Esophagus muscularis mucosa (tissue), 4 donors: ENCODE measurements around the gene AAR2. TPM values are rescaled to one million over a fixed set of nuclear protein-coding genes. Genes with fewer than 3 reads are reported as not detected.

Experiments used
- DNase-seq: peaks from one replicate; pipeline ENCODE4 v3.0.0-alpha.2; 2017; ENCODE audit errors: extremely low spot score
- H3K27ac ChIP-seq, 4 donors: fragments of 200-600 bp; sonication (generic); replicated peaks in 1 of 4; 1 replicate in 3 of 4; 2 replicates in 1 of 4; pipeline ENCODE4 v1.5.1; 2016 to 2019; ENCODE audit warnings: mild to moderate bottlenecking in 1 of 4
- H3K27me3 ChIP-seq, 4 donors: fragments of 200-600 bp; sonication (generic); one replicate each; pipeline versions ENCODE4 v1.5.1 to v1.6.0; 2016 to 2019
- H3K36me3 ChIP-seq, 4 donors: fragments of 200-600 bp; sonication (generic); one replicate each; pipeline ENCODE4 v1.5.1; 2016 to 2019
- H3K4me1 ChIP-seq, 4 donors: fragments of 200-600 bp; sonication (generic); one replicate each; pipeline ENCODE4 v1.5.1; 2016 to 2019
- H3K4me3 ChIP-seq, 4 donors: fragments of 200-600 bp; sonication (generic); 1 replicate in 2 of 4; 2 replicates in 2 of 4; pipeline ENCODE4 v1.5.1; 2016 to 2019; ENCODE audit warnings: mild to moderate bottlenecking in 4 of 4, moderate library complexity in 1 of 4
- H3K9me3 ChIP-seq, 4 donors: fragments of 200-600 bp; sonication (generic); 1 replicate in 3 of 4; 2 replicates in 1 of 4; pipeline ENCODE4 v1.5.1; 2016 to 2019
- EP300 ChIP-seq: sonication (generic); formaldehyde crosslinking; IDR thresholded peaks from one replicate; pipeline ENCODE4 v1.6.1; 2017; ENCODE audit warnings: antibody characterized with exemption
- POLR2A ChIP-seq: fragments of 450-650 bp; IDR thresholded peaks from one replicate; pipeline ENCODE4 v1.6.1; 2017; ENCODE audit warnings: antibody characterized with exemption, moderate library complexity, mild to moderate bottlenecking, low read depth
- POLR2AphosphoS5 ChIP-seq, 2 donors: sonication (generic); formaldehyde crosslinking; IDR thresholded peaks; one replicate each; pipeline ENCODE4 v1.6.1; 2017; ENCODE audit warnings: antibody characterized with exemption in 2 of 2
- WGBS: methylation state at CpG from one replicate; pipeline ENCODE4 v1.1.5; 2018; 5-methylcytosine and 5-hydroxymethylcytosine counted together
- intact Hi-C: fragments of 100-400 bp; cut with DNase I; formaldehyde crosslinking; loops from one replicate; pipeline ENCODE4 v1.15.1; 2023
- total RNA-seq, 4 donors: library from RNA; depleted of rRNA; stranded (reverse); fragments of >200 nt; gene quantifications; one replicate each; pipeline versions ENCODE4 v1.1.0 to v1.2.1, GENCODE V29; 2016
- TF ChIP-seq, protein P1 (sequence below), 3 experiments: fragments of 200-600 bp in 2 of 3; fragments of 450-650 bp in 1 of 3; sonication (generic) in 2 of 3; IDR thresholded peaks; one replicate each; pipeline ENCODE4 v1.5.1; 2017 to 2019; ENCODE audit warnings: antibody characterized with exemption in 3 of 3, mild to moderate bottlenecking in 2 of 3, moderate library complexity in 1 of 3

AAR2 gene
- total RNA-seq, 4 donors from 2014 or later: 37.8 to 53.7 (median 47.2) TPM

GRCh38 chr20:36269507-36269906, 33.2 kb downstream of the AAR2 start:
- 76% methylated on average over 2 of the region's 2 CpGs for WGBS
- Histone ChIP-seq H3K27me3 (peaks cover 0 to 19% (median 4%) of the 10 kb centered on the region in 4 donors), H3K27ac (no peak overlapping the region), H3K4me3 (no peak overlapping the region), H3K4me1 (no peaks in the 10 kb centered on the region), H3K9me3 (no peaks in the 10 kb centered on the region), H3K36me3 (no peaks in the 10 kb centered on the region)
- intact Hi-C loops: no loop called here
- DNase-seq: no peak
- TF ChIP-seq POLR2AphosphoS5 (IDR thresholded peaks at IDR 0.05) (no peak), EP300 (no peak), POLR2A (no peak)
- TF ChIP-seq, protein P1, sequence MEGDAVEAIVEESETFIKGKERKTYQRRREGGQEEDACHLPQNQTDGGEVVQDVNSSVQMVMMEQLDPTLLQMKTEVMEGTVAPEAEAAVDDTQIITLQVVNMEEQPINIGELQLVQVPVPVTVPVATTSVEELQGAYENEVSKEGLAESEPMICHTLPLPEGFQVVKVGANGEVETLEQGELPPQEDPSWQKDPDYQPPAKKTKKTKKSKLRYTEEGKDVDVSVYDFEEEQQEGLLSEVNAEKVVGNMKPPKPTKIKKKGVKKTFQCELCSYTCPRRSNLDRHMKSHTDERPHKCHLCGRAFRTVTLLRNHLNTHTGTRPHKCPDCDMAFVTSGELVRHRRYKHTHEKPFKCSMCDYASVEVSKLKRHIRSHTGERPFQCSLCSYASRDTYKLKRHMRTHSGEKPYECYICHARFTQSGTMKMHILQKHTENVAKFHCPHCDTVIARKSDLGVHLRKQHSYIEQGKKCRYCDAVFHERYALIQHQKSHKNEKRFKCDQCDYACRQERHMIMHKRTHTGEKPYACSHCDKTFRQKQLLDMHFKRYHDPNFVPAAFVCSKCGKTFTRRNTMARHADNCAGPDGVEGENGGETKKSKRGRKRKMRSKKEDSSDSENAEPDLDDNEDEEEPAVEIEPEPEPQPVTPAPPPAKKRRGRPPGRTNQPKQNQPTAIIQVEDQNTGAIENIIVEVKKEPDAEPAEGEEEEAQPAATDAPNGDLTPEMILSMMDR (IDR thresholded peaks at IDR 0.05): no peak

DNA sequence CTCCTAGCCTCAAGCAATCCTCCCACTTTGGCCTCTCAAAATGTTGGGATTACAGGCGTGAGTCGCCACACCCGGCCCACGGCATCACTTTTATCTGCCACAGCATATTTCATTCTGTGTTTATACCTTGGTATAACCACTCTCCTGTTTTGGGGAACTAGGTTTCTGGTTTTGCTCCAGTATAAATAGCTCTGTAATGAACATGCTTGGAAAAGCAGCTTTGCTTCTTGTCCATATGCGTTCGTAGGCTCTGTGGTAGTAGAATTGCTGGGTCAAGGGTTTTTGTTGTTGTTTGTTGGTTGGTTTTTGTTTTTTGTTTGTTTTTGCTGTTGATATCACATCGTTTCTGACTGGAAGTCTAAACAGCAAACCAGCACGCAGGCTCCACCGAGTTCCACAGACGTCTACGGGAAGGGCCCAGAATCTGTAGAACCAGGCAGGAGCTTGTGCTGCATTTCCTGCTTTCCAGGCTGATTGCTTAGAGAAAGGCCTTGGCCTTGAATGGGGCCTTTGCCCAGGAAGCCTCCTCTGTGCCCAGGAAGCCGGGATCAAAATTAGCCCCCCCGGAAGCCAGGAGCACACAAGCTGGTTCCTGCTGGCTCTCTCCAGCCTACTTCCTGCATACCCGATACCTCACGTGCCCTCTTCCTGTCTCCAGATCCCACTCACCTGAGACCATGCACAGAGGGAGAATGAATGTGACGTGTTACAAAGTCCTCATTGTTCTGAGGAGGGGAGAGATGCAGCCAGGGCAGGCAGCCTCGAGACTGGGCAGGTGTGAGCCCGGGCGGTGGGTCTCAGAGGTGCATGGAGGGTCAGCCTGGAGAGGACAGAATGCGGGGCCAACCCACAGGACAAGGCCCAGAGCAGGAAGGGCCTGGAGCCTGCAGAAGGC, 34.7 kb downstream of the AAR2 start:
- WGBS: 81% methylated on average over 20 of the region's 20 CpGs
- Histone ChIP-seq H3K4me3 (no peak overlapping the region), H3K27me3 (peaks cover 0 to 31% (median 4%) of the 10 kb centered on the region in 4 donors), H3K9me3 (no peaks in the 10 kb centered on the region), H3K27ac (no peak overlapping the region), H3K4me1 (no peaks in the 10 kb centered on the region), H3K36me3 (no peaks in the 10 kb centered on the region)
- TF ChIP-seq, protein P1 (IDR thresholded peaks at IDR 0.05): no peak
- TF ChIP-seq POLR2AphosphoS5 (IDR thresholded peaks at IDR 0.05) (no peak), POLR2A (no peak), EP300 (no peak)
- DNase-seq: no peak
- intact Hi-C loops: no loop called here

GRCh38 chr20:36271639-36272546, 35.6 kb downstream of the AAR2 start:
- H3K36me3 ChIP-seq: no peaks in the 10 kb centered on the region
- TF ChIP-seq POLR2AphosphoS5 (IDR thresholded peaks at IDR 0.05): no peak
- TF ChIP-seq POLR2A: no peak
- no peak for TF ChIP-seq EP300
- TF ChIP-seq, protein P1 (IDR thresholded peaks at IDR 0.05): no peak
- DNase-seq: no peak
- intact Hi-C loops: loop anchor here (2.0 kb wide), 1 partner anchor 167 kb away; no protein-coding TSS in a partner anchor
- no peak overlapping the region for H3K4me3 ChIP-seq
- no peaks in the 10 kb centered on the region for H3K9me3 ChIP-seq
- WGBS: 88% methylated on average over 21 of the region's 21 CpGs
- peaks cover 0 to 31% (median 4%) of the 10 kb centered on the region in 4 donors for H3K27me3 ChIP-seq
- no peaks in the 10 kb centered on the region for H3K4me1 ChIP-seq
- H3K27ac ChIP-seq: no peak overlapping the region

GRCh38 chr20:36272547-36273220, 36.4 kb downstream of the AAR2 start:
- no peaks in the 10 kb centered on the region for H3K9me3 ChIP-seq
- no peak overlapping the region for H3K4me3 ChIP-seq
- intact Hi-C loops: loop anchor here (2.0 kb wide), 1 partner anchor 166 kb away; no protein-coding TSS in a partner anchor
- no peak overlapping the region for H3K27ac ChIP-seq
- no peaks in the 10 kb centered on the region for H3K4me1 ChIP-seq
- DNase-seq: no peak
- 78% methylated on average over 12 of the region's 12 CpGs for WGBS
- no peak for TF ChIP-seq EP300
- TF ChIP-seq POLR2AphosphoS5 (IDR thresholded peaks at IDR 0.05): no peak
- TF ChIP-seq POLR2A: no peak
- TF ChIP-seq, protein P1 (IDR thresholded peaks at IDR 0.05): no peak
- H3K36me3 ChIP-seq: no peaks in the 10 kb centered on the region
- peaks cover 0 to 31% (median 4%) of the 10 kb centered on the region in 4 donors for H3K27me3 ChIP-seq
